Right atrium auricular region (tissue), 2 donors: Measurements from ENCODE around the gene UBE2V1. TPM values are rescaled to one million over a fixed set of nuclear protein-coding genes. Genes with fewer than 3 reads are reported as not detected.

Experiments used
- DNase-seq: peaks from one replicate; pipeline ENCODE4 v3.0.0-alpha.2; 2019; ENCODE audit warnings: low spot score
- H3K27ac ChIP-seq, 2 donors: fragments of 200-600 bp; sonication (generic); 1 replicate in 1 of 2; 2 replicates in 1 of 2; pipeline ENCODE4 v1.5.1; 2016 to 2019
- H3K27me3 ChIP-seq, 2 donors: fragments of 200-600 bp; sonication (generic); one replicate each; pipeline versions ENCODE4 v1.5.1 to v1.6.0; 2017 to 2019
- H3K36me3 ChIP-seq: fragments of 200-600 bp; sonication (generic); one replicate; pipeline ENCODE4 v1.5.1; 2016
- H3K4me1 ChIP-seq, 2 donors: fragments of 200-600 bp; sonication (generic); one replicate each; pipeline versions ENCODE4 v1.5.1 to v1.6.0; 2017 to 2019
- H3K4me3 ChIP-seq, 2 donors: fragments of 200-600 bp; sonication (generic); 1 replicate in 1 of 2; 2 replicates in 1 of 2; pipeline ENCODE4 v1.5.1; 2017 to 2019; ENCODE audit warnings: mild to moderate bottlenecking in 1 of 2, moderate library complexity in 1 of 2
- H3K9me3 ChIP-seq, 2 donors: fragments of 200-600 bp; sonication (generic); one replicate each; pipeline ENCODE4 v1.5.1; 2019
- CTCF ChIP-seq, 2 donors: fragments of 200-600 bp; sonication (generic); IDR thresholded peaks; one replicate each; pipeline ENCODE4 v1.5.1; 2019; ENCODE audit warnings: antibody characterized with exemption in 2 of 2
- total RNA-seq, 2 donors: library from RNA; depleted of rRNA; stranded (reverse); fragments of >200 nt; gene quantifications; one replicate each; pipeline ENCODE4 v1.1.0, GENCODE V29; 2016

UBE2V1 gene
- total RNA-seq, 2 donors from 2014 or later: 61.2 to 70.2 TPM

- no peak for TF ChIP-seq CTCF (IDR thresholded peaks at IDR 0.05)
- DNase-seq: no peak
- Histone ChIP-seq H3K4me1 (peaks cover 0 to 19% of the 10 kb centered on the region in 2 donors), H3K27ac (no peak overlapping the region), H3K36me3 (peaks cover 16% of the 10 kb centered on the region), H3K9me3 (no peaks in the 10 kb centered on the region), H3K27me3 (no peaks in the 10 kb centered on the region), H3K4me3 (no peak overlapping the region)
Observed at GRCh38 chr20:50089787-50090177, 23.2 kb downstream of the UBE2V1 start.

- Histone ChIP-seq H3K9me3 (no peaks in the 10 kb centered on the region), H3K36me3 (peaks cover 10% of the 10 kb centered on the region), H3K27ac (no peak overlapping the region), H3K27me3 (no peaks in the 10 kb centered on the region), H3K4me3 (no peak overlapping the region), H3K4me1 (peaks cover 0 to 19% of the 10 kb centered on the region in 2 donors)
- no peak for DNase-seq
- TF ChIP-seq CTCF (IDR thresholded peaks at IDR 0.05): no peak
Observed at GRCh38 chr20:50089140-50089786, 23.7 kb downstream of the UBE2V1 start.

GRCh38 chr20:50088022-50088421 is 24.9 kb downstream of the UBE2V1 start:
- TF ChIP-seq CTCF (IDR thresholded peaks at IDR 0.05): no peak
- no peak for DNase-seq
- H3K4me1 ChIP-seq: peaks cover 0 to 19% of the 10 kb centered on the region in 2 donors
- H3K9me3 ChIP-seq: no peaks in the 10 kb centered on the region
- H3K27ac ChIP-seq: no peak overlapping the region
- H3K4me3 ChIP-seq: no peak overlapping the region
- peaks cover 6% of the 10 kb centered on the region for H3K36me3 ChIP-seq
- no peaks in the 10 kb centered on the region for H3K27me3 ChIP-seq

GRCh38 chr20:50085481-50086365 is 27.2 kb downstream of the UBE2V1 start:
- Histone ChIP-seq H3K4me3 (peak overlapping the region in 1 of 2 donors; percentile 13), H3K4me1 (peaks cover 0 to 19% of the 10 kb centered on the region in 2 donors), H3K36me3 (peaks cover 19% of the 10 kb centered on the region), H3K27me3 (no peaks in the 10 kb centered on the region), H3K27ac (peak overlapping the region; percentile 51 to 63), H3K9me3 (no peaks in the 10 kb centered on the region)
- no peak for DNase-seq
- peak; percentile 72 to 89 for TF ChIP-seq CTCF (IDR thresholded peaks at IDR 0.05)

- peaks cover 0 to 19% of the 10 kb centered on the region in 2 donors for H3K4me1 ChIP-seq
- H3K36me3 ChIP-seq: peaks cover 19% of the 10 kb centered on the region
- no peaks in the 10 kb centered on the region for H3K27me3 ChIP-seq
- no peak for DNase-seq
- H3K4me3 ChIP-seq: no peak overlapping the region
- no peak for TF ChIP-seq CTCF (IDR thresholded peaks at IDR 0.05)
- no peak overlapping the region for H3K27ac ChIP-seq
- H3K9me3 ChIP-seq: no peaks in the 10 kb centered on the region
Observed at GRCh38 chr20:50085146-50085480, 27.8 kb downstream of the UBE2V1 start.
